Liver (tissue), 9 donors: ENCODE measurements around the gene BAHD1. TPM values are rescaled to one million over a fixed set of nuclear protein-coding genes. Genes with fewer than 3 reads are reported as not detected.

ENCODE experiments used
- DNase-seq: peaks from one replicate; pipeline ENCODE4 v3.0.0-alpha.2; 2017; ENCODE audit warnings: low spot score
- H3K27ac ChIP-seq, 2 donors: one replicate each; pipeline ENCODE4 v1.7.0; 2013; ENCODE audit warnings: inconsistent platforms in 2 of 2, low read length in 2 of 2, control low read depth in 1 of 2, low read depth in 1 of 2, mild to moderate bottlenecking in 1 of 2
- H3K27me3 ChIP-seq, 4 donors: one replicate each; pipeline versions ENCODE4 v1.6.1 to v1.7.0; 2013; ENCODE audit warnings: low read length in 3 of 4, inconsistent platforms in 1 of 4, mild to moderate bottlenecking in 1 of 4, moderate library complexity in 1 of 4; ENCODE audit not compliant: control insufficient read depth in 4 of 4, insufficient read depth in 4 of 4
- H3K36me3 ChIP-seq, 4 donors: one replicate each; pipeline versions ENCODE4 v1.6.1 to v1.7.0; 2013; ENCODE audit warnings: low read length in 3 of 4, mild to moderate bottlenecking in 3 of 4, low read depth in 1 of 4, moderate library complexity in 1 of 4; ENCODE audit not compliant: control insufficient read depth in 4 of 4, insufficient read depth in 3 of 4
- H3K4me1 ChIP-seq, 4 donors: one replicate each; pipeline versions ENCODE4 v1.6.1 to v1.7.0; 2013; ENCODE audit warnings: low read length in 3 of 4, mild to moderate bottlenecking in 3 of 4, moderate library complexity in 1 of 4; ENCODE audit not compliant: control insufficient read depth in 4 of 4, insufficient read depth in 4 of 4
- H3K4me3 ChIP-seq, 3 donors: one replicate each; pipeline versions ENCODE4 v1.6.1 to v1.7.0; 2013; ENCODE audit warnings: low read length in 3 of 3, control low read depth in 1 of 3, low read depth in 1 of 3, mild to moderate bottlenecking in 1 of 3
- H3K9ac ChIP-seq, 2 donors: one replicate each; pipeline ENCODE4 v1.7.0; 2013; ENCODE audit warnings: low read length in 2 of 2, mild to moderate bottlenecking in 2 of 2, moderate library complexity in 2 of 2, control low read depth in 1 of 2, low read depth in 1 of 2
- H3K9me3 ChIP-seq, 4 donors: one replicate each; pipeline versions ENCODE4 v1.6.1 to v1.7.0; 2013; ENCODE audit warnings: low read length in 3 of 4; ENCODE audit not compliant: control insufficient read depth in 4 of 4
- EGR1 ChIP-seq, 2 donors: IDR thresholded peaks; 2 replicates each; pipeline ENCODE4 v1.6.1; 2016 to 2018; ENCODE audit warnings: antibody characterized with exemption in 2 of 2, low read depth in 2 of 2
- FOXA1 ChIP-seq: IDR thresholded peaks from 2 replicates; pipeline ENCODE4 v1.6.1; 2016; ENCODE audit warnings: antibody characterized with exemption
- FOXA2 ChIP-seq: IDR thresholded peaks from 2 replicates; pipeline ENCODE4 v1.6.1; 2016; ENCODE audit warnings: antibody characterized with exemption
- GABPA ChIP-seq, 2 donors: IDR thresholded peaks in 1 of 2; conservative IDR thresholded peaks in 1 of 2; 2 replicates each; pipeline ENCODE4 v1.6.1; 2016; ENCODE audit warnings: antibody characterized with exemption in 2 of 2, mild to moderate bottlenecking in 1 of 2, moderate library complexity in 1 of 2
- HNF4A ChIP-seq, 2 donors: conservative IDR thresholded peaks; 2 replicates each; pipeline ENCODE4 v1.6.1; 2016; ENCODE audit warnings: antibody characterized with exemption in 2 of 2, mild to moderate bottlenecking in 2 of 2
- HNF4G ChIP-seq: IDR thresholded peaks from 2 replicates; pipeline ENCODE4 v1.6.1; 2016; ENCODE audit warnings: antibody characterized with exemption
- JUND ChIP-seq, 2 donors: IDR thresholded peaks; 2 replicates each; pipeline ENCODE4 v1.6.1; 2016; ENCODE audit warnings: antibody characterized with exemption in 2 of 2
- NR2F2 ChIP-seq: IDR thresholded peaks from 2 replicates; pipeline ENCODE4 v1.6.1; 2016; ENCODE audit warnings: antibody characterized with exemption
- RAD21 ChIP-seq, 2 donors: IDR thresholded peaks; 2 replicates each; pipeline ENCODE4 v1.6.1; 2016; ENCODE audit warnings: antibody characterized with exemption in 2 of 2, mild to moderate bottlenecking in 2 of 2
- RXRA ChIP-seq, 2 donors: IDR thresholded peaks; 2 replicates each; pipeline ENCODE4 v1.6.1; 2017 to 2018; ENCODE audit warnings: antibody characterized with exemption in 2 of 2, mild to moderate bottlenecking in 1 of 2
- SP1 ChIP-seq: IDR thresholded peaks from 2 replicates; pipeline ENCODE4 v1.6.1; 2018; ENCODE audit warnings: antibody characterized with exemption, mild to moderate bottlenecking
- TAF1 ChIP-seq: conservative IDR thresholded peaks from 2 replicates; pipeline ENCODE4 v1.6.1; 2016; ENCODE audit warnings: antibody characterized with exemption, mild to moderate bottlenecking
- YY1 ChIP-seq: IDR thresholded peaks from 2 replicates; pipeline ENCODE4 v1.6.1; 2016; ENCODE audit warnings: antibody characterized with exemption, mild to moderate bottlenecking
- WGBS: extraction: QIAGEN DNeasy Blood & Tissue Kit; methylation state at CpG from one replicate; pipeline ENCODE4 v1.1.7; 2013; 5-methylcytosine and 5-hydroxymethylcytosine counted together
- polyA plus RNA-seq, 2 donors: library from polyadenylated mRNA; stranded (reverse) in 1 of 2; unstranded in 1 of 2; fragments of 200-250 nt in 1 of 2; fragments of >200 nt in 1 of 2; fragmentation: Nextera tagmentation in 1 of 2; extraction: Ambion mirVana in 1 of 2; gene quantifications; one replicate each; pipeline versions ENCODE4 v1.2.1 to v1.2.3, GENCODE V29; 2013 to 2015
- total RNA-seq, 2 donors: library from RNA; depleted of rRNA; stranded (reverse); fragments of >200 nt; gene quantifications; one replicate each; pipeline ENCODE4 v1.2.3, GENCODE V29; 2014
- TF ChIP-seq, protein P1 (sequence below): IDR thresholded peaks from 2 replicates; pipeline ENCODE4 v1.6.1; 2016; ENCODE audit warnings: antibody characterized with exemption
- TF ChIP-seq, protein P2 (sequence below): IDR thresholded peaks from 2 replicates; pipeline ENCODE4 v1.6.1; 2016; ENCODE audit warnings: antibody characterized with exemption
- TF ChIP-seq, protein P3 (sequence below): IDR thresholded peaks from 2 replicates; pipeline ENCODE4 v1.6.1; 2016; ENCODE audit warnings: antibody characterized with exemption
- TF ChIP-seq, protein P4 (sequence below): fragments of 150-350 bp; IDR thresholded peaks from 2 replicates; pipeline ENCODE4 v1.5.1; 2017; ENCODE audit warnings: improper control_type of control experiment, low read depth, low read length; ENCODE audit not compliant: missing input control
- TF ChIP-seq, protein P5 (sequence below): IDR thresholded peaks from 2 replicates; pipeline ENCODE4 v1.6.1; 2016; ENCODE audit warnings: antibody characterized with exemption, mild to moderate bottlenecking
- donor health status: healthy.
- donor health status: healthy.
- donor health status: healthy.
- donor health status: healthy.
- donor health status: healthy.

Gene BAHD1
- total and polyA plus RNA-seq, 4 donors: 1.8 to 8.7 (median 6.6) TPM

DNA sequence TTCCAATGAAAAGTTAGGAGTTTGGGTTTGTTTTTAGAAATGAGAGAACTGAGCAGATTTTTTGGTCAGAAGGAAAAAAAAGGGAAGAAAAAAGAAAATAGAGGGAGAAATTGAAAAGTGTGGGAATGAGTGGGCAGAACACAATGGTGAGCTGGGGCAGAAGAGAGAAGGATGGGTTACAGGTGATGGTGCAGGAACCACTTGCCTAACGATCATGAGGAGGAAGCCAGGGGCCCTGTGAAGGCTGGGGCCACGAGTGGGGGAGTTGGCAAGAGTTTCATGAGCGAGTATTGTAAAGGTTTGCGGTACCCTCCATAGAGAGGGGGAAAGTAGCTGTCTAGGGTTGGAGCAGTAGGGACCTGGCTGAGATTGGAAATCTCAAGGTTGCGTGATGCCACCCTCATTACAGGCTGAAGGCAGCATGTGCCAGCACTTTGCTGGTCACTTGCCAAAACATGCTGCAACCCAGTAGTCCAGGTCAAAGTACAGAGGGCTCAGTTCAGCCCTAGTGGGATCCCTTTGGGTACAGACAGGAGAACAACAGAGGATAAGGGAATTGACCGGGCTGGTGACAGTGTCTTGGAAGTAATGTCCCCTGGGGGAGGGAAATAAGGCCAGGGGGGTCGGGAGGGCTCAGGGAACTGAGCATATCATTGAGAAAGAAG lies 28.5 kb upstream of the BAHD1 start:
- H3K9ac ChIP-seq: peak overlapping the region in 1 of 2 donors; percentile 25
- peaks cover 9 to 33% (median 26%) of the 10 kb centered on the region in 4 donors for H3K4me1 ChIP-seq
- H3K27ac ChIP-seq: peak overlapping the region; percentile 61 to 72
- H3K4me3 ChIP-seq: peak overlapping the region in 2 of 3 donors; percentile 9 to 27
- no peak for DNase-seq
- peaks cover 18 to 54% (median 41%) of the 10 kb centered on the region in 4 donors for H3K36me3 ChIP-seq
- no peaks in the 10 kb centered on the region for H3K9me3 ChIP-seq
- no peaks in the 10 kb centered on the region for H3K27me3 ChIP-seq
- 25% methylated on average over 7 of the region's 7 CpGs for WGBS
- TF ChIP-seq, protein P1, sequence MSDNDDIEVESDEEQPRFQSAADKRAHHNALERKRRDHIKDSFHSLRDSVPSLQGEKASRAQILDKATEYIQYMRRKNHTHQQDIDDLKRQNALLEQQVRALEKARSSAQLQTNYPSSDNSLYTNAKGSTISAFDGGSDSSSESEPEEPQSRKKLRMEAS: peak; percentile 93
- TF ChIP-seq SP1: peak; percentile 96
- TF ChIP-seq FOXA2: peak; percentile 66
- peak; percentile 44 to 61 for TF ChIP-seq RAD21 (IDR thresholded peaks at IDR 0.05)
- peak; percentile 100 for TF ChIP-seq HNF4A (conservative IDR thresholded peaks at IDR 0.05)
- TF ChIP-seq, protein P2, sequence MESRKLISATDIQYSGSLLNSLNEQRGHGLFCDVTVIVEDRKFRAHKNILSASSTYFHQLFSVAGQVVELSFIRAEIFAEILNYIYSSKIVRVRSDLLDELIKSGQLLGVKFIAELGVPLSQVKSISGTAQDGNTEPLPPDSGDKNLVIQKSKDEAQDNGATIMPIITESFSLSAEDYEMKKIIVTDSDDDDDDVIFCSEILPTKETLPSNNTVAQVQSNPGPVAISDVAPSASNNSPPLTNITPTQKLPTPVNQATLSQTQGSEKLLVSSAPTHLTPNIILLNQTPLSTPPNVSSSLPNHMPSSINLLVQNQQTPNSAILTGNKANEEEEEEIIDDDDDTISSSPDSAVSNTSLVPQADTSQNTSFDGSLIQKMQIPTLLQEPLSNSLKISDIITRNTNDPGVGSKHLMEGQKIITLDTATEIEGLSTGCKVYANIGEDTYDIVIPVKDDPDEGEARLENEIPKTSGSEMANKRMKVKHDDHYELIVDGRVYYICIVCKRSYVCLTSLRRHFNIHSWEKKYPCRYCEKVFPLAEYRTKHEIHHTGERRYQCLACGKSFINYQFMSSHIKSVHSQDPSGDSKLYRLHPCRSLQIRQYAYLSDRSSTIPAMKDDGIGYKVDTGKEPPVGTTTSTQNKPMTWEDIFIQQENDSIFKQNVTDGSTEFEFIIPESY: peak; percentile 87
- TF ChIP-seq, protein P3, sequence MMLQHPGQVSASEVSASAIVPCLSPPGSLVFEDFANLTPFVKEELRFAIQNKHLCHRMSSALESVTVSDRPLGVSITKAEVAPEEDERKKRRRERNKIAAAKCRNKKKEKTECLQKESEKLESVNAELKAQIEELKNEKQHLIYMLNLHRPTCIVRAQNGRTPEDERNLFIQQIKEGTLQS: peak; percentile 95
- peak; percentile 85 for TF ChIP-seq NR2F2
- TF ChIP-seq TAF1: no peak
- TF ChIP-seq, protein P4, sequence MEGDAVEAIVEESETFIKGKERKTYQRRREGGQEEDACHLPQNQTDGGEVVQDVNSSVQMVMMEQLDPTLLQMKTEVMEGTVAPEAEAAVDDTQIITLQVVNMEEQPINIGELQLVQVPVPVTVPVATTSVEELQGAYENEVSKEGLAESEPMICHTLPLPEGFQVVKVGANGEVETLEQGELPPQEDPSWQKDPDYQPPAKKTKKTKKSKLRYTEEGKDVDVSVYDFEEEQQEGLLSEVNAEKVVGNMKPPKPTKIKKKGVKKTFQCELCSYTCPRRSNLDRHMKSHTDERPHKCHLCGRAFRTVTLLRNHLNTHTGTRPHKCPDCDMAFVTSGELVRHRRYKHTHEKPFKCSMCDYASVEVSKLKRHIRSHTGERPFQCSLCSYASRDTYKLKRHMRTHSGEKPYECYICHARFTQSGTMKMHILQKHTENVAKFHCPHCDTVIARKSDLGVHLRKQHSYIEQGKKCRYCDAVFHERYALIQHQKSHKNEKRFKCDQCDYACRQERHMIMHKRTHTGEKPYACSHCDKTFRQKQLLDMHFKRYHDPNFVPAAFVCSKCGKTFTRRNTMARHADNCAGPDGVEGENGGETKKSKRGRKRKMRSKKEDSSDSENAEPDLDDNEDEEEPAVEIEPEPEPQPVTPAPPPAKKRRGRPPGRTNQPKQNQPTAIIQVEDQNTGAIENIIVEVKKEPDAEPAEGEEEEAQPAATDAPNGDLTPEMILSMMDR: no peak
- peak; percentile 92 to 95 for TF ChIP-seq RXRA (IDR thresholded peaks at IDR 0.05)
- peak; percentile 67 for TF ChIP-seq FOXA1
- TF ChIP-seq GABPA (IDR thresholded peaks at IDR 0.05 in 1 of 2, conservative IDR thresholded peaks at IDR 0.05 in 1 of 2): peak in 1 of 2 donors; percentile 68
- TF ChIP-seq HNF4G: peak; percentile 100
- TF ChIP-seq JUND (IDR thresholded peaks at IDR 0.05): peak; percentile 89 to 94
- TF ChIP-seq YY1: peak; percentile 84
- TF ChIP-seq EGR1 (IDR thresholded peaks at IDR 0.05; ENCODE audit: low read depth in 2 of 2): peak in 1 of 2 donors; percentile 75
- TF ChIP-seq, protein P5, sequence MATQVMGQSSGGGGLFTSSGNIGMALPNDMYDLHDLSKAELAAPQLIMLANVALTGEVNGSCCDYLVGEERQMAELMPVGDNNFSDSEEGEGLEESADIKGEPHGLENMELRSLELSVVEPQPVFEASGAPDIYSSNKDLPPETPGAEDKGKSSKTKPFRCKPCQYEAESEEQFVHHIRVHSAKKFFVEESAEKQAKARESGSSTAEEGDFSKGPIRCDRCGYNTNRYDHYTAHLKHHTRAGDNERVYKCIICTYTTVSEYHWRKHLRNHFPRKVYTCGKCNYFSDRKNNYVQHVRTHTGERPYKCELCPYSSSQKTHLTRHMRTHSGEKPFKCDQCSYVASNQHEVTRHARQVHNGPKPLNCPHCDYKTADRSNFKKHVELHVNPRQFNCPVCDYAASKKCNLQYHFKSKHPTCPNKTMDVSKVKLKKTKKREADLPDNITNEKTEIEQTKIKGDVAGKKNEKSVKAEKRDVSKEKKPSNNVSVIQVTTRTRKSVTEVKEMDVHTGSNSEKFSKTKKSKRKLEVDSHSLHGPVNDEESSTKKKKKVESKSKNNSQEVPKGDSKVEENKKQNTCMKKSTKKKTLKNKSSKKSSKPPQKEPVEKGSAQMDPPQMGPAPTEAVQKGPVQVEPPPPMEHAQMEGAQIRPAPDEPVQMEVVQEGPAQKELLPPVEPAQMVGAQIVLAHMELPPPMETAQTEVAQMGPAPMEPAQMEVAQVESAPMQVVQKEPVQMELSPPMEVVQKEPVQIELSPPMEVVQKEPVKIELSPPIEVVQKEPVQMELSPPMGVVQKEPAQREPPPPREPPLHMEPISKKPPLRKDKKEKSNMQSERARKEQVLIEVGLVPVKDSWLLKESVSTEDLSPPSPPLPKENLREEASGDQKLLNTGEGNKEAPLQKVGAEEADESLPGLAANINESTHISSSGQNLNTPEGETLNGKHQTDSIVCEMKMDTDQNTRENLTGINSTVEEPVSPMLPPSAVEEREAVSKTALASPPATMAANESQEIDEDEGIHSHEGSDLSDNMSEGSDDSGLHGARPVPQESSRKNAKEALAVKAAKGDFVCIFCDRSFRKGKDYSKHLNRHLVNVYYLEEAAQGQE: peak; percentile 69
